PFSK-1 (cell line): Measurements from ENCODE around the gene CUBN.

ENCODE experiments used
- POLR2AphosphoS5 ChIP-seq: IDR thresholded peaks from 2 replicates; pipeline ENCODE4 v1.6.1; 2012; ENCODE audit warnings: low read depth, mild to moderate bottlenecking, control low read depth, low read length, moderate library complexity
- REST ChIP-seq, 2 experiments: IDR thresholded peaks; 2 replicates each; pipeline versions ENCODE4 v1.6.1 to v1.8.0; 2011 to 2012; ENCODE audit warnings: low read depth in 2 of 2, low read length in 2 of 2, control low read depth in 1 of 2, inconsistent platforms in 1 of 2, mild to moderate bottlenecking in 1 of 2, moderate library complexity in 1 of 2; ENCODE audit not compliant: insufficient read depth in 1 of 2
- SIN3A ChIP-seq: IDR thresholded peaks from 2 replicates; pipeline ENCODE4 v1.6.1; 2012; ENCODE audit warnings: mild to moderate bottlenecking, low read length, moderate library complexity, borderline replicate concordance; ENCODE audit not compliant: insufficient read depth
- TAF1 ChIP-seq: IDR thresholded peaks from 2 replicates; pipeline ENCODE4 v1.6.1; 2012; ENCODE audit warnings: low read length, control low read depth, borderline replicate concordance; ENCODE audit not compliant: insufficient read depth

GRCh38 chr10:16993186-16993585, 136.4 kb downstream of the CUBN start:
- TF ChIP-seq REST (IDR thresholded peaks at IDR 0.05; ENCODE audit: insufficient read depth in 1 of 2, low read depth in 2 of 2, low read length in 2 of 2) (no peak), TAF1 (no peak), POLR2AphosphoS5 (no peak), SIN3A (no peak)
